Measurements from ENCODE around the gene RSF1. TPM values are rescaled to one million over a fixed set of nuclear protein-coding genes. Genes with fewer than 3 reads are reported as not detected.

The RSF1 gene, protein sequence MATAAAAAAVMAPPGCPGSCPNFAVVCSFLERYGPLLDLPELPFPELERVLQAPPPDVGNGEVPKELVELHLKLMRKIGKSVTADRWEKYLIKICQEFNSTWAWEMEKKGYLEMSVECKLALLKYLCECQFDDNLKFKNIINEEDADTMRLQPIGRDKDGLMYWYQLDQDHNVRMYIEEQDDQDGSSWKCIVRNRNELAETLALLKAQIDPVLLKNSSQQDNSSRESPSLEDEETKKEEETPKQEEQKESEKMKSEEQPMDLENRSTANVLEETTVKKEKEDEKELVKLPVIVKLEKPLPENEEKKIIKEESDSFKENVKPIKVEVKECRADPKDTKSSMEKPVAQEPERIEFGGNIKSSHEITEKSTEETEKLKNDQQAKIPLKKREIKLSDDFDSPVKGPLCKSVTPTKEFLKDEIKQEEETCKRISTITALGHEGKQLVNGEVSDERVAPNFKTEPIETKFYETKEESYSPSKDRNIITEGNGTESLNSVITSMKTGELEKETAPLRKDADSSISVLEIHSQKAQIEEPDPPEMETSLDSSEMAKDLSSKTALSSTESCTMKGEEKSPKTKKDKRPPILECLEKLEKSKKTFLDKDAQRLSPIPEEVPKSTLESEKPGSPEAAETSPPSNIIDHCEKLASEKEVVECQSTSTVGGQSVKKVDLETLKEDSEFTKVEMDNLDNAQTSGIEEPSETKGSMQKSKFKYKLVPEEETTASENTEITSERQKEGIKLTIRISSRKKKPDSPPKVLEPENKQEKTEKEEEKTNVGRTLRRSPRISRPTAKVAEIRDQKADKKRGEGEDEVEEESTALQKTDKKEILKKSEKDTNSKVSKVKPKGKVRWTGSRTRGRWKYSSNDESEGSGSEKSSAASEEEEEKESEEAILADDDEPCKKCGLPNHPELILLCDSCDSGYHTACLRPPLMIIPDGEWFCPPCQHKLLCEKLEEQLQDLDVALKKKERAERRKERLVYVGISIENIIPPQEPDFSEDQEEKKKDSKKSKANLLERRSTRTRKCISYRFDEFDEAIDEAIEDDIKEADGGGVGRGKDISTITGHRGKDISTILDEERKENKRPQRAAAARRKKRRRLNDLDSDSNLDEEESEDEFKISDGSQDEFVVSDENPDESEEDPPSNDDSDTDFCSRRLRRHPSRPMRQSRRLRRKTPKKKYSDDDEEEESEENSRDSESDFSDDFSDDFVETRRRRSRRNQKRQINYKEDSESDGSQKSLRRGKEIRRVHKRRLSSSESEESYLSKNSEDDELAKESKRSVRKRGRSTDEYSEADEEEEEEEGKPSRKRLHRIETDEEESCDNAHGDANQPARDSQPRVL (N-terminal part only)
- polyA plus RNA-seq (2013, experiment 1 of 2) = 107 TPM
- 108 TPM for polyA plus RNA-seq (2013, experiment 2 of 2)

DNA sequence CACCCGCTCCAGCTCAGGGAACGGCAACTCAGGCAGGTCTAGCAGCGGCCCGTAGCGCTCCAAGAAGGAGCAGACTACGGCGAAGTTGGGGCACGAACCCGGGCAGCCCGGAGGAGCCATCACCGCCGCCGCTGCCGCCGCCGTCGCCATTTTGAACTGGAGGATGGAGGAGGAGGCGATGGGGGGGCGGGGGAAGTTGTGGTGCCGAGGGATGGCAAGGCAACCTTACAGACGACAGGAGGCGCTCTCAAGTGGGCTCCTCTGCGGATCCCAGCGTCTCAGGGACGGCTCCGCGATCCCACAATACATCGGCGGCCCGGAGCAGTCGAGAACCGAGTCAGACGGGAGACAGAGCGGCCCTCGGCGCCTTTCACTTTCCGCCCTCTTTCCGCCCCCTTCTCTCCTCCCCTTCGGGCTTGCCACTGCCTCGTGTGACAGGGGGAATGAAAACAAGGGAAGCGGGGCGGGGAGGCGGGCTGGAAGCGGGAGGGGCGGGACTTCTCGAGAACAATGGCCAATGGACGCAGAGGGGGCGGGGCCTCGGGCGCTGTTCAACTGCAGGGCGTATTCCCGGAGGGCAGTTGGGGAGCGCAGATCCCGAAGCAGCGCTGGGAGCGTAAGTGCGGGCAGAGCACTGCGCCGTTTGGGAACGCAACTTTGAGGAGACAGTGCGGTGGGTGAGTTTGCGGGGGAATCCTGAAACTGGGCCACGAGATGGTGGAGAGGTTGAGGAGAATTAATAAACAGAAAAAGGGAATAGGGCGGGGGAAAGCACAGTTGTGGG is at the start of gene RSF1, which contains the start of gene AAMDC:
TSS of gene RSF1 (minus strand) at position 158 of the 784 bp plus-strand sequence. CDS start at position 150, 8 bp downstream.
TSS of gene AAMDC (plus strand) at position 580 of the 784 bp plus-strand sequence. CDS start 21,353 bp downstream, outside the sequence.
- peak within 1 kb of the TSS; percentile 98 for H3K27ac ChIP-seq (replicated peaks; ENCODE audit: low read length)
- H2BK12ac ChIP-seq (ENCODE audit: low read length) = peak within 1 kb of the TSS; percentile 84
- peaks cover 0 to 6% of the 10 kb centered on the region in 2 donors for H3K4me1 ChIP-seq (ENCODE audit: control insufficient read depth in 2 of 2, insufficient read depth in 1 of 2, low read depth in 1 of 2, low read length in 2 of 2)
- peak within 1 kb of the TSS; percentile 100 for H3K18ac ChIP-seq (ENCODE audit: low read length)
- H3K14ac ChIP-seq (ENCODE audit: low read length) = peak within 1 kb of the TSS; percentile 99
- no peak within 1 kb of the TSS for H4K8ac ChIP-seq (ENCODE audit: low read depth, low read length)
- peak within 1 kb of the TSS; percentile 98 for H2BK5ac ChIP-seq (ENCODE audit: low read length)
- H3K79me1 ChIP-seq (ENCODE audit: low read depth, low read length) = peaks cover 6% of the 10 kb centered on the region
- peak within 1 kb of the TSS; percentile 95 for H3K4ac ChIP-seq (ENCODE audit: low read length)
- H2AFZ ChIP-seq (ENCODE audit: low read length) = peak within 1 kb of the TSS; percentile 85
- DNase-seq (ENCODE audit: low spot score) = peak; percentile 98
- H3K9ac ChIP-seq (ENCODE audit: low read depth, low read length, poor library complexity) = peak within 1 kb of the TSS; percentile 97
- peak within 1 kb of the TSS; percentile 53 for H4K91ac ChIP-seq (ENCODE audit: low read depth, low read length, poor library complexity)
- peak within 1 kb of the TSS; percentile 98 for H3K23ac ChIP-seq (ENCODE audit: low read depth, low read length, poor library complexity)
- peak within 1 kb of the TSS; percentile 72 to 100 for H3K4me3 ChIP-seq (ENCODE audit: low read length in 2 of 2)
- WGBS, 2 donors (ENCODE audit: extremely low coverage in 2 of 2, insufficient read length in 2 of 2, insufficient replicate concordance in 1 of 2) = no CpG with 5 or more reads among the region's 64 CpGs
- peak within 1 kb of the TSS; percentile 97 for H2BK120ac ChIP-seq (ENCODE audit: low read depth, low read length)
- H2AK5ac ChIP-seq (ENCODE audit: low read depth, low read length) = peak within 1 kb of the TSS; percentile 88
- peaks cover 0 to 10% of the 10 kb centered on the region in 2 donors for H3K9me3 ChIP-seq (replicated peaks in 1 of 2; ENCODE audit: control insufficient read depth in 2 of 2, insufficient read depth in 1 of 2, low read depth in 1 of 2, low read length in 2 of 2)
- H3K36me3 ChIP-seq (replicated peaks in 1 of 2; ENCODE audit: control insufficient read depth in 2 of 2, insufficient read depth in 2 of 2, low read length in 2 of 2) = peaks cover 0 to 11% of the 10 kb centered on the region in 2 donors
- H2BK15ac ChIP-seq (ENCODE audit: low read length) = peak within 1 kb of the TSS; percentile 96
- no peaks in the 10 kb centered on the region for H3K27me3 ChIP-seq (ENCODE audit: control insufficient read depth in 3 of 3, insufficient read depth in 3 of 3, low read depth in 1 of 3, low read length in 3 of 3)
- H3K4me2 ChIP-seq (ENCODE audit: insufficient read depth, low read length, poor library complexity, severe bottlenecking) = peak within 1 kb of the TSS; percentile 79

- no peaks in the 10 kb centered on the region for H3K4me1 ChIP-seq (ENCODE audit: control insufficient read depth in 2 of 2, insufficient read depth in 1 of 2, low read depth in 1 of 2, low read length in 2 of 2)
- DNase-seq (ENCODE audit: low spot score) = no peak
- H2AFZ ChIP-seq (ENCODE audit: low read length) = no peak overlapping the region
- H3K4ac ChIP-seq (ENCODE audit: low read length) = no peak overlapping the region
- no peak overlapping the region for H3K9ac ChIP-seq (ENCODE audit: low read depth, low read length, poor library complexity)
- no CpG with 5 or more reads among the region's 4 CpGs for WGBS, 2 donors (ENCODE audit: extremely low coverage in 2 of 2, insufficient read length in 2 of 2, insufficient replicate concordance in 1 of 2)
- H3K18ac ChIP-seq (ENCODE audit: low read length) = no peak overlapping the region
- H2BK12ac ChIP-seq (ENCODE audit: low read length) = no peak overlapping the region
- H3K27ac ChIP-seq (replicated peaks; ENCODE audit: low read length) = no peak overlapping the region
- no peak overlapping the region for H3K4me2 ChIP-seq (ENCODE audit: insufficient read depth, low read length, poor library complexity, severe bottlenecking)
- H3K79me1 ChIP-seq (ENCODE audit: low read depth, low read length) = no peaks in the 10 kb centered on the region
- no peak overlapping the region for H2BK15ac ChIP-seq (ENCODE audit: low read length)
- H3K14ac ChIP-seq (ENCODE audit: low read length) = no peak overlapping the region
- H3K4me3 ChIP-seq (ENCODE audit: low read length in 2 of 2) = no peak overlapping the region
- H4K8ac ChIP-seq (ENCODE audit: low read depth, low read length) = no peak overlapping the region
- no peak overlapping the region for H3K23ac ChIP-seq (ENCODE audit: low read depth, low read length, poor library complexity)
- H2BK5ac ChIP-seq (ENCODE audit: low read length) = no peak overlapping the region
- no peaks in the 10 kb centered on the region for H3K27me3 ChIP-seq (ENCODE audit: control insufficient read depth in 3 of 3, insufficient read depth in 3 of 3, low read depth in 1 of 3, low read length in 3 of 3)
- H4K91ac ChIP-seq (ENCODE audit: low read depth, low read length, poor library complexity) = no peak overlapping the region
- H3K36me3 ChIP-seq (replicated peaks in 1 of 2; ENCODE audit: control insufficient read depth in 2 of 2, insufficient read depth in 2 of 2, low read length in 2 of 2) = peaks cover 6 to 33% of the 10 kb centered on the region in 2 donors
- no peak overlapping the region for H2BK120ac ChIP-seq (ENCODE audit: low read depth, low read length)
- no peak overlapping the region for H2AK5ac ChIP-seq (ENCODE audit: low read depth, low read length)
- peaks cover 0 to 3% of the 10 kb centered on the region in 2 donors for H3K9me3 ChIP-seq (replicated peaks in 1 of 2; ENCODE audit: control insufficient read depth in 2 of 2, insufficient read depth in 1 of 2, low read depth in 1 of 2, low read length in 2 of 2)
Observed at GRCh38 chr11:77868744-77869143, 48.2 kb upstream of the RSF1 start.

- Histone ChIP-seq H3K18ac (ENCODE audit: low read length) (no peak overlapping the region), H2AK5ac (ENCODE audit: low read depth, low read length) (no peak overlapping the region), H2BK15ac (ENCODE audit: low read length) (no peak overlapping the region), H4K8ac (ENCODE audit: low read depth, low read length) (no peak overlapping the region), H3K4me3 (ENCODE audit: low read length in 2 of 2) (no peak overlapping the region), H4K91ac (ENCODE audit: low read depth, low read length, poor library complexity) (no peak overlapping the region), H3K4ac (ENCODE audit: low read length) (no peak overlapping the region), H3K36me3 (replicated peaks in 1 of 2; ENCODE audit: control insufficient read depth in 2 of 2, insufficient read depth in 2 of 2, low read length in 2 of 2) (peaks cover 4 to 15% of the 10 kb centered on the region in 2 donors), H2BK120ac (ENCODE audit: low read depth, low read length) (no peak overlapping the region), H3K23ac (ENCODE audit: low read depth, low read length, poor library complexity) (no peak overlapping the region), H3K9me3 (replicated peaks in 1 of 2; ENCODE audit: control insufficient read depth in 2 of 2, insufficient read depth in 1 of 2, low read depth in 1 of 2, low read length in 2 of 2) (peaks cover 0 to 3% of the 10 kb centered on the region in 2 donors), H2BK5ac (ENCODE audit: low read length) (no peak overlapping the region), H2AFZ (ENCODE audit: low read length) (no peak overlapping the region), H3K4me1 (ENCODE audit: control insufficient read depth in 2 of 2, insufficient read depth in 1 of 2, low read depth in 1 of 2, low read length in 2 of 2) (no peaks in the 10 kb centered on the region), H3K79me1 (ENCODE audit: low read depth, low read length) (no peaks in the 10 kb centered on the region), H3K14ac (ENCODE audit: low read length) (no peak overlapping the region), H3K27ac (replicated peaks; ENCODE audit: low read length) (no peak overlapping the region), H2BK12ac (ENCODE audit: low read length) (no peak overlapping the region), H3K4me2 (ENCODE audit: insufficient read depth, low read length, poor library complexity, severe bottlenecking) (no peak overlapping the region), H3K9ac (ENCODE audit: low read depth, low read length, poor library complexity) (no peak overlapping the region), H3K27me3 (ENCODE audit: control insufficient read depth in 3 of 3, insufficient read depth in 3 of 3, low read depth in 1 of 3, low read length in 3 of 3) (no peaks in the 10 kb centered on the region)
- DNase-seq (ENCODE audit: low spot score) = no peak
- WGBS, 2 donors (ENCODE audit: extremely low coverage in 2 of 2, insufficient read length in 2 of 2, insufficient replicate concordance in 1 of 2) = no CpG with 5 or more reads among the region's 1 CpG
Observed at GRCh38 chr11:77866336-77866735, 45.8 kb upstream of the RSF1 start.
